ENCODE data around the gene ZNF775.

The ZNF775 gene

GRCh38 chr7:150338166-150338829, 40.8 kb upstream of the ZNF775 start:
- H3K27ac ChIP-seq = no peak overlapping the region
- H3K27me3 ChIP-seq (ENCODE audit: insufficient read depth, low read depth, severe bottlenecking) = no peaks in the 10 kb centered on the region
- no peaks in the 10 kb centered on the region for H3K9me3 ChIP-seq (ENCODE audit: severe bottlenecking)
- TF ChIP-seq CTCF (IDR thresholded peaks at IDR 0.05; ENCODE audit: low read depth, low read length) = no peak
- no peak overlapping the region for H3K4me3 ChIP-seq (ENCODE audit: low read depth, low read length)
- DNase-seq = no peak
- H3K36me3 ChIP-seq = peaks cover 16% of the 10 kb centered on the region

- no peak overlapping the region for H3K4me3 ChIP-seq (ENCODE audit: low read depth, low read length)
- TF ChIP-seq CTCF (IDR thresholded peaks at IDR 0.05; ENCODE audit: low read depth, low read length) = no peak
- no peaks in the 10 kb centered on the region for H3K9me3 ChIP-seq (ENCODE audit: severe bottlenecking)
- H3K36me3 ChIP-seq = peaks cover 16% of the 10 kb centered on the region
- DNase-seq = no peak
- H3K27ac ChIP-seq = no peak overlapping the region
- no peaks in the 10 kb centered on the region for H3K27me3 ChIP-seq (ENCODE audit: insufficient read depth, low read depth, severe bottlenecking)
Observed at GRCh38 chr7:150339409-150339809, 39.7 kb upstream of the ZNF775 start.

DNA sequence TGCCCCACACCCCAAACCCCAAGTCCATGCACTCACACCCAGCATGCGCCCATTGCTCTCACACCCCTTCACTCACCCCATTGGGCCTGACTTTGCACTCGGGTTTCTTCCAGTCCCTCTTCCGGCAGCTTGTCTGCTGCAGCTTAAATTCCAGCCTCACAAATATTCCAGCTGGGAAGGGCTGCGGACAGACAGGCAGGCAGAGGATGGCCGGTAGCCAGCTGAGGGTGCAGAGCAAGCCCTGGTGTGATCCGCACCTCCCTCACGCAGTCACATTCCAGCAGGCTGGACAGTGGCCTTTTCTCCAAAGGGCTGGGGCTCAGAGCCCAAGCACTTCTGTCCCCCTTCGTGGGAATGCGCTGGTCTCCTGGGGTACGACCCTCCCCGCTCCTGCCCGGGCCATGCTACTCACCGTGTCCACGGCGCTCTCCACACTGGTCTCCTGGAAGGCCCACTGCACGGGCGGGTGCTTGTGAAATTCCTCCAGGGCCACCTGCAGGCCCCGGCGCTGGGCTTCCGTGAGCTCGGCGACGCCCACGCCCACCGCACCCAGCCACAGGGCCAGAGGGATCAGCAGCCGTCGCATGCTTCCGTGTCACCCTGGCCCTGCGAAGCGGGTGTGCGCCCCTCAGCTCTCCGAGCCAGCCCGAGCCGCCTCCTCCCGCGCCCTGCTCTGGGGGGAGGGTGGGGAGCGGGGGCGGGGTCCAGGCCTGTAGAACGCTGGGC, 38.9 kb upstream of the ZNF775 start:
- TF ChIP-seq CTCF (IDR thresholded peaks at IDR 0.05; ENCODE audit: low read depth, low read length) = no peak
- Histone ChIP-seq H3K27ac (no peak overlapping the region), H3K36me3 (peaks cover 16% of the 10 kb centered on the region), H3K27me3 (ENCODE audit: insufficient read depth, low read depth, severe bottlenecking) (no peaks in the 10 kb centered on the region), H3K4me3 (ENCODE audit: low read depth, low read length) (no peak overlapping the region), H3K9me3 (ENCODE audit: severe bottlenecking) (no peaks in the 10 kb centered on the region)
- DNase-seq = no peak

- H3K4me3 ChIP-seq (ENCODE audit: low read depth, low read length) = no peak overlapping the region
- no peak for TF ChIP-seq CTCF (IDR thresholded peaks at IDR 0.05; ENCODE audit: low read depth, low read length)
- H3K9me3 ChIP-seq (ENCODE audit: severe bottlenecking) = no peaks in the 10 kb centered on the region
- no peak for DNase-seq
- peaks cover 16% of the 10 kb centered on the region for H3K36me3 ChIP-seq
- no peak overlapping the region for H3K27ac ChIP-seq
- H3K27me3 ChIP-seq (ENCODE audit: insufficient read depth, low read depth, severe bottlenecking) = no peaks in the 10 kb centered on the region
Observed at GRCh38 chr7:150340875-150341262, 38.3 kb upstream of the ZNF775 start.

DNA sequence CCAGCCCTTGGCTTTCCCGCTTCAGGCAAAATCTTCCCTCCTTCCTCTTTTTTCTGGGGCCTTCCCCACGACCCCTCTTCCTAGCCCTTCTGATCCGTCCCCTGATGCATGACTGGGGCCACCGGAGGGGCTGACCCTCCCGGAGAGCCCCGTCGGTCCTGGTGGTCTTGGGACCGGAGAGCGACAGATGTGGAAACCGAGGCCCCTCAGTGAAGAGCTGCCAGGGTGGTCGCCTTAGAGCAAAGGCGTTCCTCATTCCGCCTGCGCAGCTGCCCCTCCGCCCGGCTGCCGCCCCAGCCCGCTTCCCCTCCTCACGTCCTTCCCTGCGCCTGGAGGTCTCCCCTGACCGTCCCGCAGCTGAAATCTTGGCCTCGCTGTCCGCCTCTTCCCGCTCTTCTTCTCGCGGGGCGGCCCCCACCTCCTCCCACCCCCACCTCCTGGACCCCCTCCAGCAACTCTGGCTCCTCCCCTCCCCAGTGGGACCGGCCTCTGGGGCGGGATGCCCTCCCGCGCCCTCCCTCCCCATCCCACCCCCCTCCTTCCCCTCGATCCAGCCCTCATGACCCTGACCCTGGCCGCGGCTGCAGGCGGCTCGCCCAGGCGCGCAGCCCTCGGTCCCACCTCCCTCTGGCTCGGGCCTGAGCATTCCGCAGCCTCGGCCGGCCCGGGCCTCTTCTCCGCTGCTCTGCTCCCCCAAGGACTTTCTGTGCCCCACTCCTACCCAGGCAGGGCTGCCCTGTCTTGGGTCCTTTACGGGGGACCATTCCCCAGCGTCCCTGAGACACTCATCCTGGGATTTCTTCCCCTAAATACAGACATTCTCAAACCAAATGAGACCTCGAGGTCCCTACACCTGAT, 37.6 kb upstream of the ZNF775 start, which contains the start of gene RARRES2:
TSS of gene RARRES2 (minus strand) at position 367 of the 858 bp plus-strand sequence. CDS start 1,020 bp downstream, outside the sequence.
- peaks cover 15% of the 10 kb centered on the region for H3K36me3 ChIP-seq
- H3K27ac ChIP-seq = no peak within 1 kb of the TSS
- no peak for DNase-seq
- no peaks in the 10 kb centered on the region for H3K9me3 ChIP-seq (ENCODE audit: severe bottlenecking)
- H3K27me3 ChIP-seq (ENCODE audit: insufficient read depth, low read depth, severe bottlenecking) = no peaks in the 10 kb centered on the region
- TF ChIP-seq CTCF (IDR thresholded peaks at IDR 0.05; ENCODE audit: low read depth, low read length) = no peak
- H3K4me3 ChIP-seq (ENCODE audit: low read depth, low read length) = no peak within 1 kb of the TSS

Measured in WERI-Rb-1 (cell line).